HCT116 (cell line): ENCODE data around the gene DSTYK. TPM values are rescaled to one million over a fixed set of nuclear protein-coding genes. Genes with fewer than 3 reads are reported as not detected.

Source experiments
- ATAC-seq: fragments of 200-7000 bp; cut with Tn5 transposase; 2 replicates; pipeline ENCODE4 v1.9.1; 2020; ENCODE audit warnings: mild to moderate bottlenecking, moderate library complexity
- BruUV-seq: library from RNA; stranded (reverse); fragments of 400-500 nt; replicated peaks from 2 replicates; lab custom pipeline; 2021; lab: Mats Ljungman, UMichigan
- CTCF ChIA-PET: fragments of 300-600 bp; sonication (Branson Sonifier 250); formaldehyde crosslinking; loops from one replicate; lab custom pipeline; 2021; ENCODE audit warnings: antibody characterized with exemption; lab: Charles Lee
- POLR2A ChIA-PET: fragments of 300-600, 350-600 bp; sonication (Branson Sonifier 250); formaldehyde crosslinking; loops from one replicate; lab custom pipeline; 2021; ENCODE audit warnings: antibody characterized with exemption; lab: Charles Lee
- RAD21 ChIA-PET, 2 experiments: fragments of 300-600 bp; sonication (Branson Sonifier 250); formaldehyde crosslinking; loops; one replicate each; lab custom pipeline; 2023; ENCODE audit warnings: low total read pairs in 2 of 2; ENCODE audit not compliant: uncharacterized antibody in 2 of 2, unreplicated experiment in 2 of 2, low non-redundant PET in 1 of 2; lab: Charles Lee
- DNase-seq: peaks from one replicate; pipeline ENCODE4 v3.0.0-alpha.2; 2010; ENCODE audit warnings: low read depth, low spot score
- H2AFZ ChIP-seq: fragments of 200-600 bp; shearing (Covaris generic), sonication (generic); 2 replicates; pipeline ENCODE4 v1.6.1; 2017; ENCODE audit warnings: low read depth, mixed run types, mixed read lengths, antibody characterized with exemption, low read length; ENCODE audit not compliant: poor library complexity, severe bottlenecking
- H3K27ac ChIP-seq: 2 replicates; pipeline ENCODE4 v1.5.1; 2012; ENCODE audit warnings: low read depth, low read length
- H3K27me3 ChIP-seq: fragments of 200-600 bp; sonication (generic); 2 replicates; pipeline ENCODE4 v1.6.1; 2016; ENCODE audit warnings: mixed run types, low read length, mixed read lengths; ENCODE audit not compliant: insufficient read depth
- H3K36me3 ChIP-seq, 2 experiments: fragments of 200-500 bp in 1 of 2; fragments of 200-600 bp in 1 of 2; sonication (Bioruptor generic) in 1 of 2; sonication (generic) in 1 of 2; 2 replicates each; pipeline versions ENCODE4 v1.5.1 to v1.6.1; 2014 to 2016; ENCODE audit warnings: low read length in 2 of 2, inconsistent platforms in 1 of 2, mixed read lengths in 1 of 2, mixed run types in 1 of 2; ENCODE audit not compliant: insufficient read depth in 2 of 2, control insufficient read depth in 1 of 2
- H3K4me1 ChIP-seq, 2 experiments: fragments of 200-600 bp in 1 of 2; sonication (generic) in 1 of 2; 2 replicates each; pipeline versions ENCODE4 v1.5.1 to v1.6.1; 2012 to 2017; ENCODE audit warnings: low read length in 2 of 2, inconsistent platforms in 1 of 2, mild to moderate bottlenecking in 1 of 2, mixed read lengths in 1 of 2, mixed run types in 1 of 2, moderate library complexity in 1 of 2; ENCODE audit not compliant: insufficient read depth in 2 of 2, control insufficient read depth in 1 of 2
- H3K4me2 ChIP-seq: fragments of 200-600 bp; sonication (generic); 2 replicates; pipeline ENCODE4 v1.6.1; 2017; ENCODE audit warnings: mixed run types, low read length, mixed read lengths
- H3K4me3 ChIP-seq, 2 experiments: fragments of 200-600 bp in 1 of 2; sonication (generic) in 1 of 2; replicated peaks in 1 of 2; 2 replicates each; pipeline ENCODE4 v1.5.1; 2011 to 2016; ENCODE audit warnings: low read length in 2 of 2, control low read depth in 1 of 2, low read depth in 1 of 2, mild to moderate bottlenecking in 1 of 2, mixed read lengths in 1 of 2, mixed run types in 1 of 2
- H3K79me2 ChIP-seq: fragments of 200-600 bp; sonication (generic); 2 replicates; pipeline ENCODE4 v1.6.1; 2017; ENCODE audit warnings: mild to moderate bottlenecking, mixed run types, low read length, moderate library complexity, mixed read lengths; ENCODE audit not compliant: insufficient read depth
- H3K9ac ChIP-seq: fragments of 200-600 bp; sonication (generic); 2 replicates; pipeline ENCODE4 v1.6.1; 2016; ENCODE audit warnings: low read length, mixed read lengths
- H3K9me2 ChIP-seq: fragments of 200-600 bp; sonication (generic), shearing (Covaris generic); 2 replicates; pipeline ENCODE4 v1.6.1; 2017; ENCODE audit warnings: mixed run types, mild to moderate bottlenecking, moderate library complexity; ENCODE audit not compliant: insufficient read depth
- H3K9me3 ChIP-seq, 2 experiments: fragments of 200-500 bp in 1 of 2; fragments of 200-600 bp in 1 of 2; sonication (Bioruptor generic) in 1 of 2; sonication (generic) in 1 of 2; 2 replicates each; pipeline ENCODE4 v1.6.1; 2014 to 2017; ENCODE audit warnings: low read length in 2 of 2, mixed read lengths in 2 of 2, inconsistent platforms in 1 of 2, low read depth in 1 of 2, mild to moderate bottlenecking in 1 of 2, mixed run types in 1 of 2, moderate library complexity in 1 of 2; ENCODE audit not compliant: control insufficient read depth in 1 of 2, insufficient read depth in 1 of 2
- H4K20me1 ChIP-seq: fragments of 200-600 bp; sonication (generic), shearing (Covaris generic); 2 replicates; pipeline ENCODE4 v1.6.1; 2017; ENCODE audit warnings: mixed run types, mild to moderate bottlenecking, moderate library complexity; ENCODE audit not compliant: insufficient read depth
- CBX3 ChIP-seq: IDR thresholded peaks from 2 replicates; pipeline ENCODE4 v1.6.1; 2012; ENCODE audit warnings: low read depth
- EGR1 ChIP-seq: IDR thresholded peaks from 2 replicates; pipeline ENCODE4 v1.6.1; 2012; ENCODE audit warnings: low read depth
- ELF1 ChIP-seq: IDR thresholded peaks from 2 replicates; pipeline ENCODE4 v1.6.1; 2012; ENCODE audit warnings: low read depth, borderline replicate concordance
- EZH2phosphoT487 ChIP-seq: fragments of 200-600 bp; IDR thresholded peaks from 2 replicates; pipeline ENCODE4 v1.6.1; 2018; ENCODE audit warnings: antibody characterized with exemption, borderline replicate concordance
- FOSL1 ChIP-seq: IDR thresholded peaks from 2 replicates; pipeline ENCODE4 v1.6.1; 2012; ENCODE audit warnings: low read depth
- JUND ChIP-seq: IDR thresholded peaks from 2 replicates; pipeline ENCODE4 v1.6.1; 2012
- MAX ChIP-seq: IDR thresholded peaks from 2 replicates; pipeline ENCODE4 v1.6.1; 2012
- POLR2A ChIP-seq: IDR thresholded peaks from 2 replicates; pipeline ENCODE4 v1.7.0; 2011; ENCODE audit warnings: borderline replicate concordance; ENCODE audit not compliant: insufficient read depth, insufficient read length; ENCODE audit errors: extremely low read depth
- POLR2AphosphoS5 ChIP-seq: IDR thresholded peaks from 2 replicates; pipeline ENCODE4 v1.6.1; 2011; ENCODE audit warnings: mild to moderate bottlenecking, low read depth, low read length, moderate library complexity
- RAD21 ChIP-seq: IDR thresholded peaks from 2 replicates; pipeline ENCODE4 v1.6.1; 2012; ENCODE audit warnings: low read depth, mild to moderate bottlenecking
- SIN3A ChIP-seq: IDR thresholded peaks from 2 replicates; pipeline ENCODE4 v1.6.1; 2012; ENCODE audit warnings: low read depth
- SP1 ChIP-seq: IDR thresholded peaks from 2 replicates; pipeline ENCODE4 v1.6.1; 2012; ENCODE audit warnings: low read depth
- SRF ChIP-seq: IDR thresholded peaks from 2 replicates; pipeline ENCODE4 v1.6.1; 2012; ENCODE audit warnings: low read depth
- TCF7L2 ChIP-seq: IDR thresholded peaks from 2 replicates; pipeline ENCODE4 v1.7.0; 2011; ENCODE audit warnings: borderline replicate concordance, inconsistent platforms; ENCODE audit not compliant: insufficient read depth, insufficient read length; ENCODE audit errors: extremely low read depth
- YY1 ChIP-seq: IDR thresholded peaks from 2 replicates; pipeline ENCODE4 v1.6.1; 2011; ENCODE audit warnings: low read length, low read depth, moderate library complexity, mild to moderate bottlenecking; ENCODE audit not compliant: insufficient replicate concordance; ENCODE audit errors: extremely low read depth
- ZFX ChIP-seq: fragments of 450-650 bp; IDR thresholded peaks from 2 replicates; pipeline ENCODE4 v1.6.1; 2017
- ZNF274 ChIP-seq: fragments of 200-500 bp; sonication (Bioruptor generic); IDR thresholded peaks from 2 replicates; pipeline ENCODE4 v1.6.1; 2014; ENCODE audit warnings: mild to moderate bottlenecking, low read depth, low read length, inconsistent platforms
- intact Hi-C: fragments of 100-400 bp; cut with micrococcal nuclease; formaldehyde crosslinking; loops from 2 replicates; pipeline ENCODE4 v1.10.0; 2022
- total RNA-seq: library from RNA; stranded (reverse); gene quantifications from one replicate; pipeline ENCODE4 v1.2.1, GENCODE V29; 2021; ENCODE audit not compliant: unreplicated experiment
- TF ChIP-seq, protein P1 (sequence below), 3 experiments: fragments of 200-600 bp in 1 of 3; sonication (generic) in 1 of 3; IDR thresholded peaks in 2 of 3; conservative IDR thresholded peaks in 1 of 3; 2 replicates each; pipeline ENCODE4 v1.5.1; 2012 to 2017; ENCODE audit warnings: low read depth in 2 of 3, low read length in 2 of 3, antibody characterized with exemption in 1 of 3, borderline replicate concordance in 1 of 3, control low read depth in 1 of 3, mild to moderate bottlenecking in 1 of 3, mixed read lengths in 1 of 3, mixed run types in 1 of 3, moderate library complexity in 1 of 3; ENCODE audit not compliant: insufficient read depth in 1 of 3
- TF ChIP-seq, protein P2 (sequence below): IDR thresholded peaks from 2 replicates; pipeline ENCODE4 v1.6.1; 2012; ENCODE audit warnings: low read depth
- TF ChIP-seq, protein P3 (sequence below): IDR thresholded peaks from 2 replicates; pipeline ENCODE4 v1.6.1; 2011; ENCODE audit warnings: mild to moderate bottlenecking, low read length, moderate library complexity; ENCODE audit not compliant: insufficient replicate concordance; ENCODE audit errors: extremely low read depth

Gene DSTYK
- total RNA-seq, 1 experiment from 2014 or later: 6.6 TPM

- ATAC-seq (no peak), DNase-seq (no peak)
- ChIA-PET CTCF (interaction anchor here (1.1 kb wide), 1 partner anchor 8 kb away, joined by 3 read pairs; no protein-coding TSS in a partner anchor), POLR2A (no interaction called here), RAD21 (no interaction called here)
- no peaks in the 10 kb centered on the region for H3K9me3 ChIP-seq
- BruUV-seq: no TSS peak
- no peak overlapping the region for H3K27ac ChIP-seq
- H3K9me2 ChIP-seq: no peaks in the 10 kb centered on the region
- no peaks in the 10 kb centered on the region for H4K20me1 ChIP-seq
- H3K4me3 ChIP-seq: no peak overlapping the region
- H3K4me1 ChIP-seq: no peaks in the 10 kb centered on the region
- TF ChIP-seq, protein P1, sequence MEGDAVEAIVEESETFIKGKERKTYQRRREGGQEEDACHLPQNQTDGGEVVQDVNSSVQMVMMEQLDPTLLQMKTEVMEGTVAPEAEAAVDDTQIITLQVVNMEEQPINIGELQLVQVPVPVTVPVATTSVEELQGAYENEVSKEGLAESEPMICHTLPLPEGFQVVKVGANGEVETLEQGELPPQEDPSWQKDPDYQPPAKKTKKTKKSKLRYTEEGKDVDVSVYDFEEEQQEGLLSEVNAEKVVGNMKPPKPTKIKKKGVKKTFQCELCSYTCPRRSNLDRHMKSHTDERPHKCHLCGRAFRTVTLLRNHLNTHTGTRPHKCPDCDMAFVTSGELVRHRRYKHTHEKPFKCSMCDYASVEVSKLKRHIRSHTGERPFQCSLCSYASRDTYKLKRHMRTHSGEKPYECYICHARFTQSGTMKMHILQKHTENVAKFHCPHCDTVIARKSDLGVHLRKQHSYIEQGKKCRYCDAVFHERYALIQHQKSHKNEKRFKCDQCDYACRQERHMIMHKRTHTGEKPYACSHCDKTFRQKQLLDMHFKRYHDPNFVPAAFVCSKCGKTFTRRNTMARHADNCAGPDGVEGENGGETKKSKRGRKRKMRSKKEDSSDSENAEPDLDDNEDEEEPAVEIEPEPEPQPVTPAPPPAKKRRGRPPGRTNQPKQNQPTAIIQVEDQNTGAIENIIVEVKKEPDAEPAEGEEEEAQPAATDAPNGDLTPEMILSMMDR (IDR thresholded peaks at IDR 0.05 in 2 of 3, conservative IDR thresholded peaks at IDR 0.05 in 1 of 3; ENCODE audit: borderline replicate concordance in 1 of 3, insufficient read depth in 1 of 3, low read depth in 2 of 3, low read length in 2 of 3): no peak
- TF ChIP-seq SIN3A: no peak
- TF ChIP-seq SRF: no peak
- no peak for TF ChIP-seq FOSL1
- TF ChIP-seq ELF1: no peak
- no peak for TF ChIP-seq EZH2phosphoT487
- TF ChIP-seq TCF7L2: no peak
- TF ChIP-seq POLR2AphosphoS5: no peak
- TF ChIP-seq ZNF274: no peak
- no peak for TF ChIP-seq EGR1
- no peak for TF ChIP-seq ZFX
- no peak for TF ChIP-seq CBX3
- no peak for TF ChIP-seq MAX
- no peak for TF ChIP-seq RAD21
- TF ChIP-seq, protein P2, sequence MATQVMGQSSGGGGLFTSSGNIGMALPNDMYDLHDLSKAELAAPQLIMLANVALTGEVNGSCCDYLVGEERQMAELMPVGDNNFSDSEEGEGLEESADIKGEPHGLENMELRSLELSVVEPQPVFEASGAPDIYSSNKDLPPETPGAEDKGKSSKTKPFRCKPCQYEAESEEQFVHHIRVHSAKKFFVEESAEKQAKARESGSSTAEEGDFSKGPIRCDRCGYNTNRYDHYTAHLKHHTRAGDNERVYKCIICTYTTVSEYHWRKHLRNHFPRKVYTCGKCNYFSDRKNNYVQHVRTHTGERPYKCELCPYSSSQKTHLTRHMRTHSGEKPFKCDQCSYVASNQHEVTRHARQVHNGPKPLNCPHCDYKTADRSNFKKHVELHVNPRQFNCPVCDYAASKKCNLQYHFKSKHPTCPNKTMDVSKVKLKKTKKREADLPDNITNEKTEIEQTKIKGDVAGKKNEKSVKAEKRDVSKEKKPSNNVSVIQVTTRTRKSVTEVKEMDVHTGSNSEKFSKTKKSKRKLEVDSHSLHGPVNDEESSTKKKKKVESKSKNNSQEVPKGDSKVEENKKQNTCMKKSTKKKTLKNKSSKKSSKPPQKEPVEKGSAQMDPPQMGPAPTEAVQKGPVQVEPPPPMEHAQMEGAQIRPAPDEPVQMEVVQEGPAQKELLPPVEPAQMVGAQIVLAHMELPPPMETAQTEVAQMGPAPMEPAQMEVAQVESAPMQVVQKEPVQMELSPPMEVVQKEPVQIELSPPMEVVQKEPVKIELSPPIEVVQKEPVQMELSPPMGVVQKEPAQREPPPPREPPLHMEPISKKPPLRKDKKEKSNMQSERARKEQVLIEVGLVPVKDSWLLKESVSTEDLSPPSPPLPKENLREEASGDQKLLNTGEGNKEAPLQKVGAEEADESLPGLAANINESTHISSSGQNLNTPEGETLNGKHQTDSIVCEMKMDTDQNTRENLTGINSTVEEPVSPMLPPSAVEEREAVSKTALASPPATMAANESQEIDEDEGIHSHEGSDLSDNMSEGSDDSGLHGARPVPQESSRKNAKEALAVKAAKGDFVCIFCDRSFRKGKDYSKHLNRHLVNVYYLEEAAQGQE: no peak
- no peak for TF ChIP-seq JUND
- no peak for TF ChIP-seq YY1
- no peak for TF ChIP-seq SP1
- TF ChIP-seq POLR2A: no peak
- TF ChIP-seq, protein P3, sequence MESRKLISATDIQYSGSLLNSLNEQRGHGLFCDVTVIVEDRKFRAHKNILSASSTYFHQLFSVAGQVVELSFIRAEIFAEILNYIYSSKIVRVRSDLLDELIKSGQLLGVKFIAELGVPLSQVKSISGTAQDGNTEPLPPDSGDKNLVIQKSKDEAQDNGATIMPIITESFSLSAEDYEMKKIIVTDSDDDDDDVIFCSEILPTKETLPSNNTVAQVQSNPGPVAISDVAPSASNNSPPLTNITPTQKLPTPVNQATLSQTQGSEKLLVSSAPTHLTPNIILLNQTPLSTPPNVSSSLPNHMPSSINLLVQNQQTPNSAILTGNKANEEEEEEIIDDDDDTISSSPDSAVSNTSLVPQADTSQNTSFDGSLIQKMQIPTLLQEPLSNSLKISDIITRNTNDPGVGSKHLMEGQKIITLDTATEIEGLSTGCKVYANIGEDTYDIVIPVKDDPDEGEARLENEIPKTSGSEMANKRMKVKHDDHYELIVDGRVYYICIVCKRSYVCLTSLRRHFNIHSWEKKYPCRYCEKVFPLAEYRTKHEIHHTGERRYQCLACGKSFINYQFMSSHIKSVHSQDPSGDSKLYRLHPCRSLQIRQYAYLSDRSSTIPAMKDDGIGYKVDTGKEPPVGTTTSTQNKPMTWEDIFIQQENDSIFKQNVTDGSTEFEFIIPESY: no peak
- intact Hi-C loops: no loop called here
- no peaks in the 10 kb centered on the region for H3K27me3 ChIP-seq
- no peak overlapping the region for H3K9ac ChIP-seq
- H3K79me2 ChIP-seq: no peaks in the 10 kb centered on the region
- H2AFZ ChIP-seq: no peak overlapping the region
- H3K4me2 ChIP-seq: no peak overlapping the region
- H3K36me3 ChIP-seq: no peaks in the 10 kb centered on the region
These were observed 78.2 kb downstream of the DSTYK start for GRCh38 chr1:205133287-205133686.
